Epithelial cell of prostate (primary cell): ENCODE data around the gene GPR17.

Source experiments
- DNase-seq: peaks from one replicate; pipeline ENCODE4 v3.0.0-alpha.2; 2011; ENCODE audit warnings: low read depth, low spot score
- H3K27ac ChIP-seq: fragments of 450-650 bp; 2 replicates; pipeline ENCODE4 v1.5.1; 2017; ENCODE audit warnings: mild to moderate bottlenecking

GPR17 gene

DNA sequence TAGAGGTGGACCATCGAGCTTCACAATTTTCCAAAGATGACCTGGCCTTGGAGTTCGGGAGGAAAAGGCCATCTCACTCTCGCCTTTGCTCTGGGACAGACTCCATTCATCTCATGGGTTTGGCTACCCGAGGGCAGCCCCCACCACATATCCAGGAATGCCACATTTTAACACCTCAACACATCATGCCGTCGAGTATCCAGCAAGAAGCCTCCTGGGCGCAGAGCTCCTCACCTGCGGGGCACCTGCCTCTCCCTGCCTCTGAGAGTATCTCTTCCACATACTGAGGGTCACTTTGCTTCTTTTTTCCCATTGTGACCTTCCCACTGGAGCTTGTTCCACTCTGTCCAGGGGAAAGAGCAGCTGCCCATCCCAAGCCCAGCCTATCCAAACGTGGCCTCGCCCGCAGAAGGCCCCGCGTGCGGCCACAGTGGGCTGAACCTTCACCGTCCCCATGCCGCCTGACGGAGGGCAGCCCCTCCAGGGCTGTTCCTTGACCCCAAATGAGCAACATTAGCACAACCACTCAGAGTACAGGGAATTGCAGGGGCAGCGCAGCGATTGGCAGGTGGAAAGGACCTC, 34.8 kb downstream of the GPR17 start:
- DNase-seq: no peak
- no peak overlapping the region for H3K27ac ChIP-seq

DNA sequence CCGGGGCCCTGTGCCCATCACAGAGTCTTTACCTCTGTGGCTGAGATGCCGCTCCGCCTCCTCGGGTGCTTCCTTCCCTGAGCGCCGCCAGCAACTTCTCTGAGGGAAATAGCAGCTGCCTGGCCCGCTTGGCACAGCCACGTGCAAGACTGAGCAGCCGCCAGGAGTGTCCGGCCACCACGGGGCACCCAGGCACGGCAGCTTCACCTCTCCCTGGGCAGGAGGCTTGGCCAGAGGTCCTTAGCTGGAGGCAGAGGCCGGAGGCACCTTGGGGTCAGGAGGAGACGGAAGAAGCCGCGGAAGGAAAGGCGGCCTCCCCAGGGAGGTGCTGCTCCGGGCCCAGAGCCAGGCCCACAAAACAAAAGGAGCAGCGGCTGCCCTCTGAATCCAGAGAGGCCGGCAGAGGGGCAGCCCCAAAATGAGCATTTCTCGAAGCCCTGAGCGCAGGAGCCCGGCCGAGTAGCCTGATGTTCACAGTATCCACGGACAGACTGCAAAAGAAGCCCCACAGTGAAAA, 35.4 kb downstream of the GPR17 start:
- DNase-seq: no peak

DNA sequence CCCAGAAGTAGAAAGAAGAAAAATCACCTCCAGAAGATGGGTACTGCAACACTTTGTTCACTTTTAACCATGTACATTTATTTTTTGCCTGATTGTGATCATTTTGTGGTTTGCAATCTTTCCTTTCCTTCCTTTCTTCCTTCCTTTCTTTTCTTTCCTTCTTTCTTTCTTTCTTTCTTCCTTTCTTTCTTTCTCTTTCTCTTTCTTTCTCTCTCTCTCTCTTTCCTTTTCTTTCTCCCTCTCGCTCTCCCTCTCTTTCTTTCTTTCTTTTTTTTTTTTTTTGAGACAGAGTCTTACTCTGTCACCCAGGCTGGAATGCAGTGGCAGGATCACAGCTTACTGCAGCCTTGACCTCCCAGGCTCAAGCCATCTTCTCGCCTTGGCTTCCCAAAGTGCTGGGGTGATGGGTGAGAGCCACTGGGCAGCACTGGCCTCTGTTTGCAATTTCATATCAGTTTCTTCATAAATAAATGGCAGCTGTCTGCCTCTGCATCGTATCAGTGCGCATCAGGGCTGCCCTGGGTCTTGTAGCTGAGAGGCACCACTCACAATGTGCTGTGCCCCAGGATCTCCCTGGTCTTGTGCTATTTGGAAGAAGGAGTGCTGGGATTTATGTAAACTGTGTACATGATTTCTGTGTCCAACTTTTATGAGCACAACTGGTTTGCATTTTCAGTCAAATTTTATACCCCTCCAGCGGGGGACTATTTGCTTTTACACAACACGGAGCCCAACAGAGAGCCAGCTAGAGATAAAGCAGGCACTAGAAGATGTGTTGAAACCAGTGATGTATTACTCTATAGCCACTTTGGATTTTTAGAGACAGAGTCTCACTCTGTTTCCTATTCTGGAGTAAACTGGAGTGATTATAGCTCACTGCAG, 36.3 kb downstream of the GPR17 start:
- DNase-seq: no peak
- H3K27ac ChIP-seq: no peak overlapping the region

More for the DNA sequence above, 35.4 kb downstream of the GPR17 start:
- no peak overlapping the region for H3K27ac ChIP-seq

DNA sequence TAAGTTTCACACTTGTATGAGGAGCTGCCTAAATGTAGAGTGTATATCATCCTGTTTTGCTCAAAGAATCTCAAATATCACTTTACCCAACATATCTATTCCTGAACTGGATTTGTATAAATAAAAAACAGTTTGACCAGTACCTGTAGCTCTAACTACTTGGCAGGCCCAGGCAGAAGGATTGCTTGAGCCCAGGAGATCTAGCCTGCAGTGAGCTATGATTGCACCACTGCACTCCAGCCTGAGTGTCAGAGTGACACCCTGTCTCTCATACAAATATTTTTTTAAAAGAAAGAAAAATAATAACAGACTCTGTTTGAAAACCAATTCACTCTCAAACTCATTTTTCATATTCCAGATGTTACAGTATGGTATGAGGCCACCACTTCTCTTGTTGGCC, 37.1 kb downstream of the GPR17 start:
- no peak for DNase-seq
- H3K27ac ChIP-seq: no peak overlapping the region

DNA sequence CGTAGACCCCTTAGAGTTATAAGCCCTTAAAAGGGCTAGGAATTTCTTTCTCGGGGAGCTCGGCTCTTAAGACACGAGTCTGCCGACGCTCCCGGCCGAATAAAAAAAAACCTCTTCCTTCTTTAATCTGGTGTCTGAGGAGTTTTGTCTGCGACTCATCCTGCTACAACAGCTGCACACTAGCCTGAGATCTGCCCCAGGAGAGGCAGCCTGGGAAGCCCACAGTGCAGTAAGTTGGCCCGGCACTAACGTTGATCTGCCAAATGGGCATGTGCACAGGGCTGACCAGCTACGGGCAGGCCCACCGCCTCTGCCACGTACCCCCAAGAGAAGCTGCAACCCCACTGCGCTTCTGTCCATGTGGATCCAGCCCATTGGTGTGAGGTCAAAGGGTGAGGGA, 37.8 kb downstream of the GPR17 start:
- no peak for DNase-seq
- H3K27ac ChIP-seq: no peak overlapping the region

DNA sequence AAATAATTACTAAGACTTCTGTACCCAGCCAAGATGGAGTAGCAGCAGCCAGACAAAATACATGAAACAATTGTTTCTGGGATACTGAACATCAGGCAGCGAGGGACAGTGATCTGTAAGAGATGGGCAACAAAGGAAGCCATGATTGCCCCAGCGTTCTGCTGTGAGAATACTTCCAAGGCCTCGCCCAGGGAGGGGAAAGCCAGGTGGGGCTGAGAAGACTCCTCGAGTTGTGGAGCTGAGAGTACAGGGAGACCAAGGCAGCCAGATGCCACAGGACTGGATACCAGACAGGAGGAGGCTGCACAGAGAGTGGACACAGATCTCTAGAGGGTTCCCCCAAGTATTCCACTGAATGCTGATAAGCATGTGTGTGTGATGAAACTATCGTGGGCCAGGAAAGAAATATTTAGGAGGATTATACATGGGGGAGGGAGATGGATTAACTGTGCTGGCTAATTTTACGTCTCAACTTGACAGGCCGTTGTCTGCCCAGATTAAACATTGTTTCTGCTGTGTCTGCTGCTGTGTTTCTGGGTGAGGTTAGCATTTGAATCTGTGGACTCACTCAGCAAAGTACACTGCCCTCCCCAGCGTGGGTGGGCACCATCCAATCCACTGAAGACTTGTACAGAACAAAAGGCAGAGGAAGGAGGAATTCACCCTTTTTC, 39.6 kb downstream of the GPR17 start:
- H3K27ac ChIP-seq: no peak overlapping the region

DNA sequence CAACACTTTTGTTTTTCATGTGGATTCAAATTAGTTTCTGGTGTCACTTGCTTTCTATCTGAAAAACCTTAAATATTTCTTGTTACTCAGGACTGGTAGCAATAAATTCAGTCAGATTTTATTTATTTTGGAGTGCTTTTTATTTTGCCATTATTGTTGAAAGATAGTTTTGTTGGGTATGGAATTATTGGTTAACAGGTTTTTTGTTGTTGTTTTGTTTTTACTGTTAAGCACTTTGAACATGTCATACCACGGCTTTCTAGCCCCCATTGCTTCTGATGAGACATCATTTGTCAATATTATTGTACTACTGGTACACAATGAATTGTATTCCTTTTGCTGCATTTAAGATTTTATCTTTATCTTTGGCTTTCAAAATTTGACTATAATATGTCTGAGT, 42.5 kb downstream of the GPR17 start:
- DNase-seq: no peak
- H3K27ac ChIP-seq: no peak overlapping the region

More for the DNA sequence above, 39.6 kb downstream of the GPR17 start:
- no peak for DNase-seq

DNA sequence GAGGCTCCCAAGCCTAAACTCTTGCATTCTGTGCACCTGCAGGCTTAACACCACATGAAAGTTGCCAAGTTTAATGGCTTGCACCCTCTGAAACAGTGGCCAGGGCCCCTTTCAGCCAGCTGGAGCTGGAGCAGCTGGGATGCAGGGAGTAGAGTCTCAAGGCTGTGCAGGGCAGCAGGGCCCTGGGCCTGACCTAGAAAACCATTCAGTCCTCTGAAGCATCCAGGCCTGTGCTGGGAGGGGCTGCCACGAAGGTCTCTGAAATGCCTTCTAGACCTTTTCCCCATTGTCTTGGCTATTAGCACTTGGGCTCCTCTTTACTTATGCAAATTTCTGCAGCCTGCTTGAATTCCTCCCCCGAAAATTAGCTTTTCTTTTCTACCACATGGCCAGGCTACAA, 44.7 kb downstream of the GPR17 start:
- no peak overlapping the region for H3K27ac ChIP-seq
- DNase-seq: no peak

DNA sequence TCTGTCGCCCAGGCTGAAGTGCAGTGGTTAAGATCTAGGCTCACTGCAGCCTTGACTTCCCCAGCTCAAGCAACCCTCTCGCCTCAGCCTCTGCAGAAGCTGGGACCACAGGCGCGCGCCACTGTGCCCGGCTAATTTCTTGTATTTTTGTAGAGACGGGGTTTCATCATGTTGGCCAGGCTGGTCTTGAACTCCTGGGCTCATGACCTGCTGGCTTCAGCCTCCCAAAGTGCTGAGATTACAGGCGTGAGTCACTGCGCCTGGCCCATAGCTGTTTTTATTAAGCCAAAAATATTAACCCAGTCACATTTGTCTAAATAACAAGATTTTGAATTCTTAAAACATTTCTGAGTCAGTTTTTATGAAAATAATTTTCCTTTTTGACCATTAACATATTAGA, 49.0 kb downstream of the GPR17 start:
- H3K27ac ChIP-seq: no peak overlapping the region
- no peak for DNase-seq

DNA sequence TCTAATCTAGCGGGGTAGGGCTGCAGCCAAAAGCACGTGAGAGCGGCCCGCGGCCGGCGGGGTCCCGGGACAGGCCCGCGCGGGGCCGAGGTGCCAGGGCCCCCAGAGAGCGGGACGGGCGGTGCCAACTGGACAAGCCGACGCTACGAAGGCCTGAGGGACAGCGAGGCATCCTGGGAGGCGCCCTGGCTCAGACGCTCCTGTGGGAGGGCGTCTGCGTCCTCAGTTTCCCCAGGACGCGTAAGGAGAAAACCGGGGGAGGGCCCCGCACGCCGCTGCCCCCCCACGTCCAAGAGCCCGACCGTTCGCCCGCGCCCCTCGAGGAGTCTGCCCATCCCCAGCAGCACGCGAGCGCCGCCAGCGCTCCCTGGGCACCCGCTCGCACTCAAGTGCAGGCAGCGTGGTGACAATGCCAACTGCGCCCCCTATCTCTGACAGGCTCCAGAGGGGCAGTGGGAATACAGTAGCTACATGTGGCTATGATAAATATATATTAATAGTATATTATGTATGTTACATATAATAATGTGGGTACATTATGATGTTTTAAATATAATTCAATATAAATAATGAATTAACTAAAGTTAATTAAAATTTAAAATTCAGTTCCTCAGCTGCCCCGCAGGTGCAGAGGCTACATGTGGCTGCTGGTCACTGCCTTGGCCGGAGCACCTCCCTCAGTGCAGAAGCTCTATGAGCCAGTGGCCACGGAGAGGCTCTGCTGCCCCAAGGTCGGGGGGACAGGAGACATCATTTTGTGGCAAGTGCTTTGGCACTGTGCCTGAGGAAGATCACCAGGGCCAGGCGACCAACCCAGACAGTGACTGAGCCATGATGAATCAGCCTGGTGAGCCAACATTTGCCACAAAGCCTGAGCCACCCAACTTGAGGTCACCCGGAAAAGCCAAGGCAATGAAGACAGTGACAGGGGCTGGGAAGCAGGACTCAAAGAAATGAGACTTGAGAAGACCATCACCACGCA, 49.8 kb downstream of the GPR17 start:
- no peak overlapping the region for H3K27ac ChIP-seq
- DNase-seq: no peak

DNA sequence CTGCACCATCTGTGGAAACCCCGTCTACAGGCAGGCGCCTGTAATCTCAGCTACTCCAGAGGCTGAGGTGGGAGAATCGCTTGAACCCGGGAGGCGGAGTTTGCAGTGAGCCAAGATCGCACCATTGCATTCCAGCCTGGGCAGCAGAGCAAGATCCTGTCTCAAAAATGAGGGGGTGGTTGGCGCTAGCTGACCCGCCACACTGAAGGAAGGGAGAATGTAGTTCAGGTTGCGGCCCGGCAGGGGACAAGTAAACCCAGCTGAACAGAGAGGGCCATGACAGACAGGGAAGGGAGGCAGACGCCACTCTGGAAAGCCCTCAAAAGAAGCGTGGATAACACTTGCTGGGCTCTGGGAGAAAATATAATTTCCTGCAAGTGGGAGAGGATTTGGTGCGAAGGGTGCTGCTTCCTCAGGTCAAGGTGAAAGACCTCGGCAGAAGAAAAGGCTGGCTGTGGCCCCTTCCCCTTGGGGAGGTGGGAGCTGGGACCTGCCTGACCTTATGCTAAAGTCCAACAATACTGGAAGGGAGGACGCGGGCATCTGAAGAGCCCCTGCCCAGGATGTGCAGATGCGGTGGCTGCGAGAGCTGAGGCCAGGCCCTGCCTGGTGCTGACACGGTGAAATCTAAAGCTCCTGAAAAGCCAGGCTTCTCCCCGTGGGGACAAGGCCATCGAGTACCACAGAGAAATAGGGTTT, 51.7 kb downstream of the GPR17 start:
- no peak overlapping the region for H3K27ac ChIP-seq
- no peak for DNase-seq

DNA sequence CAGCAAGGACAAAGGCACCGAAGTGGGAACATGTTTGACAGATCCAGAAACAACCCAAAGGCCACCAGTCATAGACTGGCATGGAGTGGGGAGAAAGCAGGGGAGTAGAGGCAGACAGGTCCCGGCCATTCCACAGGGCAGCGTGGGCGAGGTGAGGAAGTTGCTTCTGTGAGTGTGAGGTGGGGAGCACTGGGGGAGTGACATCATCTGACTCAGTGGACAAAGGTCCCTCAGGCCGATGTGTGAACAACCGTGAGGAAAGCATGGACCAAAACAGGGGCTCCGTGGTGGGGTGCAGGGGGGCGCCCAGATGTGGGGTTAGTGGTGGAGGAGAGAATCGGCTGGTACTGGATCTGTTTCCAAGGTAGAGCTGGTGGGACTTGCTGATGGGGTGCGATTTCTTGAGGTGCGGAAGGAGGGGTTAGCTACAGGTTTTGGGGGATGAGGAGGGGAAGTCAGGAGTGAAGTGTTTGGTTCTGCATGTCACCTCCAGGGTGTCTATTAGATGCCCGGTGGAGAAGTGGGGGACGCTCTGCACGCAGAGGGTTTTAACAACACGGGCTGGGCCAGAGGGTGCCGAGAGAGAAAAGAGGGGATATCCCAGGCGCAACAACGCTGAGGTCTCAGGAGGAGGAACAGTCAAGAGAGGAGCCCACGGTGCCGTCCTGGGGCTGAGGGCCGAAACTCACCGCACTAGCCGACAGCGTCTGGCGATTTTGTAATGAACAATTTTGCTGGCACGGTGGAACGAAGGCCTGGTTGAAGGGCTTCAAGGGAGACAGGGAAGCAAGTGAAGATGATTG, 52.8 kb downstream of the GPR17 start:
- DNase-seq: no peak
- no peak overlapping the region for H3K27ac ChIP-seq

DNA sequence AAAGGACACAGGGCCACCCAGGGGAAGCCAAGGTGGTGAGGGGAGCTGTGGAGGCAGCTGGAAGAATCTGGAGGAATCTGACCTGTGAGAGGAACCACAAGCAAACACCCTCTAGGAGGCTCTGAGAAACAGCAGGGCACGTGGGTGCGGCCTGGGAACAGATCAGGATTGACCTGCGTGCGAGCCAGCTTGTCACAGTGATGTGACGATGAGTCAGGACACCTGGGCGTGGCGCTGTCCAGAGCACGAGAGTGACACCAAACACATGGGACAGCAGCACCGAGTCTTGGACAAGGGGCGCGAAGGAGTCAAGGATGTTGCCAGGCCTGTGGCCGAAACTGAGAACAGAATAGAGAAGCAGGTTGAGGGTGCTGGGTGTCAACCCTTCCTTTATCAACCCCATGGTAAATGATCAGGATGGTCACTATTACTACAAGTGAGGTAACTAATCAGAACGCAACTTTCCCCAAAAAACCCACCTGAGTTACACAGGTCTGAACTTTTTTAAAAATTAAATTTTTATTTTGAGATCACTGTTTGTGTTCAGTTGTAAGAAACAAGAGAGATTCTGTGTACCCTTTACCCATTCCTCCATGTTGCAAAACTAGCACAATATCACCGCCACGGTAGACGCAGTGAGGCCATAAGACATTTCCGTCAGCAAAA, 54.7 kb downstream of the GPR17 start:
- peak; percentile 24 for DNase-seq
- H3K27ac ChIP-seq: peak overlapping the region; percentile 92

DNA sequence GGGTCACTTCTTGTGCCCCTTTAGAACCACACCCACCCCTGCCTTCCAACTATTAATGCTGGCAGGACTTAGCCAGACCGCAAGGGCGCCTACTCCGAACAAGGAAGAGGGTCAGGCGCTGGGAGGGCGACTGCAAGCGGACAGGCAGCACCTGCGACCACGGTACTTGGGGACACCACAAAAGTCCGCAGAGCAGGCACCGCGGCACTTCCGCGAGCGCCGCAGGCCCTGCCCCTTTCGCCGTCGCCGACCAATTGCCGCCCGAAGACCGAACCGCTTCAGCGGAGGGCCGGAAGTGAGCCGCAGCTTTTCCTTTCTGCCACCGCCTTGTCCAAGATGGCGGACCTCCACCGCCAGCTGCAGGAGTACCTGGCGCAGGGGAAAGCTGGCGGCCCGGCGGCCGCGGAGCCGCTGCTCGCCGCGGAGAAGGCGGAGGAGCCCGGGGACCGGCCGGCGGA, 55.3 kb downstream of the GPR17 start, which contains the start of gene SFT2D3:
SFT2D3 (plus strand) TSS at position 305 of the 458 bp plus-strand sequence; CDS start at position 337, 32 bp downstream.
- H3K27ac ChIP-seq: peak within 1 kb of the TSS; percentile 92
- peak; percentile 56 for DNase-seq

DNA sequence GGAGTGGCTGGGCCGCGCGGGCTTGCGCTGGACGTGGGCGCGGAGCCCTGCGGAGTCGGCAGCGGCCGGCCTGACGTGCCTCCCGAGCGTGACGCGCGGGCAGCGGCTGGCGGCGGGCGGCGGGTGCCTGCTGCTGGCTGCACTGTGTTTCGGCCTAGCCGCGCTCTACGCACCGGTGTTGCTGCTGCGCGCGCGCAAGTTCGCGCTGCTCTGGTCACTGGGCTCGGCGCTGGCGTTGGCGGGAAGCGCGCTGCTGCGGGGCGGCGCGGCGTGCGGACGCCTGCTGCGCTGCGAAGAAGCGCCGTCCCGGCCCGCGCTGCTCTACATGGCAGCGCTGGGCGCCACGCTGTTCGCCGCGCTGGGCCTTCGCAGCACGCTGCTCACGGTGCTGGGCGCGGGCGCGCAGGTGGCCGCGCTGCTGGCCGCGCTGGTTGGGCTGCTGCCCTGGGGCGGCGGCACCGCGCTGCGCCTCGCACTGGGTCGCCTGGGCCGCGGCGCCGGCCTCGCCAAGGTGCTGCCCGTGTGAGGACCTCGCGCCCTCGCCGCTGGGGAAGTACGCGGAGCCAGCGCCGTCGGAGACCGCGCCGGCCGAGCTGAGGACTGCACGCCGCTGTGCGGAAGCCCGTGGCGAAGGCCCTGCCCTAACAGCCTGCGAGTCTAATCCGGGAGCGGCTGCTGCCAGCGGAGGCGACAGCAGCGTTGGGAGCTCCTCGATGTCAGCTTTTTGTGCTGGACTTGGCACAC, 55.9 kb downstream of the GPR17 start:
- no peak for DNase-seq
- H3K27ac ChIP-seq: peak overlapping the region; percentile 92
